MM.1S (cell line): Measurements from ENCODE around the gene ADARB2.

Experiments used
- DNase-seq: peaks from one replicate; pipeline ENCODE4 v3.0.0-alpha.2; 2015
- H2AFZ ChIP-seq: fragments of 300-600 bp; sonication (generic); 2 replicates; pipeline ENCODE4 v1.6.0; 2016; ENCODE audit warnings: antibody characterized with exemption, low read length
- H3F3A ChIP-seq: fragments of 300-600 bp; sonication (generic); 2 replicates; pipeline ENCODE4 v1.6.1; 2016; ENCODE audit warnings: mild to moderate bottlenecking, antibody characterized with exemption, low read length, moderate library complexity, mixed read lengths; ENCODE audit not compliant: insufficient read depth
- H3K27ac ChIP-seq: fragments of 300-600 bp; sonication (generic); 2 replicates; pipeline ENCODE4 v1.5.1; 2016; ENCODE audit warnings: mild to moderate bottlenecking, low read length
- H3K27me3 ChIP-seq: fragments of 300-600 bp; sonication (generic); replicated peaks from 2 replicates; pipeline ENCODE4 v1.6.0; 2016; ENCODE audit warnings: low read length; ENCODE audit not compliant: insufficient read depth
- H3K36me3 ChIP-seq: fragments of 300-600 bp; sonication (generic); replicated peaks from 2 replicates; pipeline ENCODE4 v1.6.1; 2016; ENCODE audit warnings: mild to moderate bottlenecking, low read length, mixed read lengths; ENCODE audit not compliant: insufficient read depth
- H3K4me1 ChIP-seq: fragments of 300-600 bp; sonication (generic); 2 replicates; pipeline ENCODE4 v1.6.1; 2016; ENCODE audit warnings: low read length, mixed read lengths
- H3K4me2 ChIP-seq: fragments of 300-600 bp; sonication (generic); 2 replicates; pipeline ENCODE4 v1.6.0; 2016; ENCODE audit warnings: low read depth, low read length
- H3K4me3 ChIP-seq: fragments of 300-600 bp; sonication (generic); 2 replicates; pipeline ENCODE4 v1.5.1; 2016; ENCODE audit warnings: low read length, mixed read lengths
- H3K79me2 ChIP-seq: fragments of 300-600 bp; sonication (generic); 2 replicates; pipeline ENCODE4 v1.6.1; 2016; ENCODE audit warnings: mixed run types, low read length, mixed read lengths
- H3K9ac ChIP-seq: fragments of 300-600 bp; sonication (generic); 2 replicates; pipeline ENCODE4 v1.6.1; 2016; ENCODE audit warnings: low read length, mixed read lengths
- H3K9me2 ChIP-seq: fragments of 300-600 bp; sonication (generic); replicated peaks from 2 replicates; pipeline ENCODE4 v1.6.1; 2016; ENCODE audit warnings: mild to moderate bottlenecking, low read length, mixed read lengths; ENCODE audit not compliant: insufficient read depth
- H3K9me3 ChIP-seq: fragments of 300-600 bp; sonication (generic); replicated peaks from 2 replicates; pipeline ENCODE4 v1.6.1; 2016; ENCODE audit warnings: mild to moderate bottlenecking, low read length, mixed read lengths; ENCODE audit not compliant: insufficient read depth
- H4K20me1 ChIP-seq: fragments of 300-600 bp; sonication (generic); 2 replicates; pipeline ENCODE4 v1.6.1; 2016; ENCODE audit warnings: mild to moderate bottlenecking, low read length, moderate library complexity, mixed read lengths; ENCODE audit not compliant: insufficient read depth
- CTCF ChIP-seq: fragments of 300-600 bp; sonication (generic); IDR thresholded peaks from 2 replicates; pipeline ENCODE4 v1.5.1; 2016; ENCODE audit warnings: antibody characterized with exemption, low read length, mixed read lengths
- EZH2 ChIP-seq: fragments of 300-600 bp; sonication (generic); optimal IDR thresholded peaks from 2 replicates; pipeline ENCODE3; 2017; ENCODE audit warnings: low read depth, mild to moderate bottlenecking, antibody characterized with exemption, low read length, mixed read lengths
- EZH2phosphoT487 ChIP-seq: fragments of 300-600 bp; sonication (generic); IDR thresholded peaks from 2 replicates; pipeline ENCODE4 v1.6.1; 2018; ENCODE audit warnings: antibody characterized with exemption, low read length

Gene ADARB2

GRCh38 chr10:1602037-1602484, 135.3 kb downstream of the ADARB2 start:
- H3K9me2 ChIP-seq: no peaks in the 10 kb centered on the region
- DNase-seq: no peak
- no peak overlapping the region for H3K4me2 ChIP-seq
- H3K4me1 ChIP-seq: no peaks in the 10 kb centered on the region
- no peak overlapping the region for H3K4me3 ChIP-seq
- H3K27me3 ChIP-seq: no peaks in the 10 kb centered on the region
- no peaks in the 10 kb centered on the region for H3F3A ChIP-seq
- H3K9ac ChIP-seq: no peak overlapping the region
- no peak for TF ChIP-seq EZH2
- no peak for TF ChIP-seq EZH2phosphoT487
- TF ChIP-seq CTCF: no peak
- no peaks in the 10 kb centered on the region for H3K36me3 ChIP-seq
- H3K79me2 ChIP-seq: no peaks in the 10 kb centered on the region
- no peaks in the 10 kb centered on the region for H4K20me1 ChIP-seq
- no peaks in the 10 kb centered on the region for H3K9me3 ChIP-seq
- no peak overlapping the region for H3K27ac ChIP-seq
- H2AFZ ChIP-seq: no peak overlapping the region

GRCh38 chr10:1601406-1601805, 135.9 kb downstream of the ADARB2 start:
- H3K9me3 ChIP-seq: no peaks in the 10 kb centered on the region
- DNase-seq: no peak
- no peak overlapping the region for H3K4me3 ChIP-seq
- H3K9me2 ChIP-seq: no peaks in the 10 kb centered on the region
- TF ChIP-seq EZH2 (no peak), CTCF (no peak), EZH2phosphoT487 (no peak)
- H3K36me3 ChIP-seq: no peaks in the 10 kb centered on the region
- no peaks in the 10 kb centered on the region for H4K20me1 ChIP-seq
- H3K27me3 ChIP-seq: no peaks in the 10 kb centered on the region
- no peaks in the 10 kb centered on the region for H3K79me2 ChIP-seq
- H2AFZ ChIP-seq: no peak overlapping the region
- no peaks in the 10 kb centered on the region for H3K4me1 ChIP-seq
- no peak overlapping the region for H3K9ac ChIP-seq
- no peak overlapping the region for H3K27ac ChIP-seq
- H3F3A ChIP-seq: no peaks in the 10 kb centered on the region
- H3K4me2 ChIP-seq: no peak overlapping the region

GRCh38 chr10:1600861-1601260, 136.5 kb downstream of the ADARB2 start:
- H3K27ac ChIP-seq: no peak overlapping the region
- no peak overlapping the region for H3K4me2 ChIP-seq
- no peak overlapping the region for H2AFZ ChIP-seq
- H3K79me2 ChIP-seq: no peaks in the 10 kb centered on the region
- no peaks in the 10 kb centered on the region for H3K27me3 ChIP-seq
- H3K9ac ChIP-seq: no peak overlapping the region
- H4K20me1 ChIP-seq: no peaks in the 10 kb centered on the region
- no peaks in the 10 kb centered on the region for H3K36me3 ChIP-seq
- H3K4me1 ChIP-seq: no peaks in the 10 kb centered on the region
- TF ChIP-seq EZH2phosphoT487 (no peak), EZH2 (no peak), CTCF (no peak)
- no peaks in the 10 kb centered on the region for H3K9me3 ChIP-seq
- no peaks in the 10 kb centered on the region for H3K9me2 ChIP-seq
- H3K4me3 ChIP-seq: no peak overlapping the region
- DNase-seq: no peak
- H3F3A ChIP-seq: no peaks in the 10 kb centered on the region
